Renal cortical epithelial cell (primary cell): ENCODE results near the gene AP1S3. TPM values are rescaled to one million over a fixed set of nuclear protein-coding genes. Genes with fewer than 3 reads are reported as not detected.
A peak's percentile ranks its signal among the peaks of the same experiment; 100 is the strongest.

Experiments used
- DNase-seq: peaks from one replicate; pipeline ENCODE4 v3.0.0-alpha.2; 2011; ENCODE audit warnings: low read depth
- total RNA-seq: library from RNA; depleted of rRNA; stranded (reverse); fragments of >200 nt; gene quantifications from 2 replicates; pipeline ENCODE4 v1.2.3, GENCODE V29; 2014

AP1S3 gene
- total RNA-seq, 1 donor from 2014 or later: 48.0 TPM

DNA sequence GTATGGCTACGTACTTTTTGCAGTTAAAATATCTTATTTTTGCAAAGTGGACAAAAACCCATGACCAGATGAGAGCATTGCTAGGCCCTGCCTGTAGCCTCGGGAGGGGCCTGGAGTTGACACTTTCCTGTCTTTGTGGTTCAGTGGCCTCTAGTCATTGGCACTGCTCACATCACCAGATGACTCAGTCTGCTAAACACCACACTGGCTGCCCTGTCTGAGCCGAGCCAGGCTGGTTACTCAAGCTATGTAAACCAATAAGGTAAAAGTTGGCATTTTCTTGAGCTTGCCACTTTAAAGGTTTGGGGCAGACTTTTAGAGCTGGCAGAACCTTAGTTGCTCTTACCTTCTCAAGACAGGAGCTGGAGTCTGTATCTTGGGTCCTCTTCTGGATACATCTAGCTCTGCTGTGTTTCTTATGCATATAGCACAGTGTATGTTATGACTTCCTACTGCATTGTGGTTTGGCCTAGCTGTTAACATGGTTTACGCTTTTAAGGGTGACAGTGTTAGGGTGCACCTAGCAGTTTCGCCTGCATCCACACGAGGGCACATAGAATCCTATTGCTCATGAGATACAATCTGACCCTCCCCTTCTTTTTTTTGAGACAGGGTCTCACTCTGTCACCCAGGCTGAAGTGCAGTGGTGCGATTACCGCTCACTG, 76.4 kb downstream of the AP1S3 start:
- DNase-seq: peak; percentile 97

DNA sequence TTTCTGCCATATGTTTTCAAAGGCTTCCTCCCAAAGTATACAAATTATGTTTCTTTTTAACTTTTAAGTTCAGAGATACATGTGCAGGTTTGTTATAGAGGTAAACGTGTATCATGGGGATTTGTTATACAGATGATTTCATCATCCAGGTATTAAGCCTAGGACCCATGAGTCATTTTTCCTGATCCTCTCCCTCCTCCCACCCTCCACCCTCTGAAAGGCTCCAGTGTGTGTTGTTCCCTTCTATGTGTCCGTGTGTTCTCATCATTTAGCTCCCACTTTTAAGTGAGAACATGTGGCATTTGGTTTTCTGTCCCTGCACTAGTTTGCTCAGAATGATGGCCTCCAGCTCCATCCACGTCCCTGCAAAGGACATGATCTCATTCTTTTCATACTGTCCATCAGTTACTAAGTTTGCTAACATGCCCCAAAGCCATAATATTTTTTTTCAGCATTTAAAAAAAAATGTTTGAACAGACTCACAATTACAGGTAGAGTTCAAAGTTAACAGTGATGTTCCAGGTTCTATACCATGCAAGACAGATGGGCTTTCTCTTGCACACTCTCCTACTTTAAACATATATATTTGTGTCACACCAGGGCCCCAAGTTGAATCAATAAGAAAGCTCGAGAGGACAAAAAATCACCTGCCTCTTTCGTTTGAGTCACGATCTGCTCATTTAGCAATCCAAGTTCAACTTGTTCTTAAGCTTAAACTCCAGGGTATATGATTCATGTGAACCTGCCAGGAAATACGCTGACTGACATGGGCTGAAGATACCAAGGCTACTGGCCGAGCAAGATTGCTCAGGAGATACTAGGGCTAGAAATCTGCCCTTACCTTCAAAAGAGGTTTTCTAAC, 77.6 kb downstream of the AP1S3 start:
- peak; percentile 97 for DNase-seq

DNA sequence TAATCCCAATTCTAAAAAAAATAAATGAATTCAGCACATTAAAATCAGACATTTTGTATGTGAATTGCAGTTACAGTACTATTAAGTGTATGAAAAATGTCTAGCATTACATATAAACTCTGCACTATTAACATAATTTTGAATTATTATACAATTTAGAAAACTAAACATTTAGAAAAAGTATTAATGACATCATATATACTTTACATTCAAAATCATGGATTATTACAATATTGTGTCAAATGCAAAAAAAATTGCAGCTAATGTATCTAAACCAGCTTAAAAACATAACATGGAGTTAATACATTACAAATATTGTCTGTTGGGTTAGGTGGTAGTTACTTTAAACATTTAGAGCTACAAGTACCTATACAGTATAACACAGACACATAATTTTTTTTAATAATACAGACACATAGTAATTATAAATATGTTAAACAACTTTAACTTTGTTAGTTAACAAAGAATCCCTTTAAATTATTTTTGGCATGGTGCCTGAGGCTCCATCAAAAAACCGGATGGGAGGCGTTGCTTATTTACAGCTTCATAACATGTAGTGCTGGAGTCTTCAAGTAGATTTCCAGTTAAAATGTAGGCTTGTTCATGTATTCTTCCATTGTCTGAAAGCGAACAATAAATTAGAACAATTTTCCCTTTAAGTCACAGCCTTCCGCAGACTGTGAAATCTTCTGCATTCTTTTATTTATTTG, 79.1 kb downstream of the AP1S3 start:
- no peak for DNase-seq

DNA sequence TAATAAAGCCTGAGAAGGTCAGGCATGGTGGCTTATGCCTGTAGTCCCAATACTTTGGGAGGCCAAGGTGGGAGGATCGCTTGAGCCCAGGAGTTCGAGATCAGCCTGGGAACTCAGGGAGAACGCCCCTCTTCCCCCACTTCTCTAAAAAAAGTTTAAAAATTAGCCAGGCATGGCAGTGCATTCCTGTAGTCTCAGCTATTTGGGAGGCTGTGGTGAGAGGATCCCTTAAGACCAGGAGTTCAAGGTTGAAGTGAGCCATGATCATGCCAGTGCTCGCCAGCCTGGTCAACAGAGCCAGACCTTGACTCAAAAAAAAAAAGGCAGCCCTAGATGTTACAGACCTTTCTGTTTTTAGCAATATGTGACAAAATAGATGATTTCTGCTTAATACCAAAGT, 83.4 kb downstream of the AP1S3 start:
- DNase-seq: no peak

DNA sequence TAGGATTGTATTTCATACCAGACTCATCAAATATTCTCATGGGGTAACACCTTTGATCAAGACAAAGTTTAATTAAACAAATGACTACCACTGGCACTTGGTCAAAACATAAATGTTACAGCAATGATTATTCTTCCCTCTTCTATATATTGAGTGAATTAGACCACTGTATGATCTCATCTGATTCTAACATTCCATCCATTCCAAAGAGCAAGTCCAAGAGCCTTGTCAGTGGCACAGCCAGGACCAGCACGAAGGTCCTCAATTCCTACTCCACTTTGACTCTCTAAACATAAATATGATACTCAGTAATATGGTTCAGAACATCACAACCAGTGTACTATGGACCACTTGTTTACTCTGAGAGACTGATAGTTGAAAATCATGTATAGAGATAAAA, 86.4 kb downstream of the AP1S3 start:
- no peak for DNase-seq

DNA sequence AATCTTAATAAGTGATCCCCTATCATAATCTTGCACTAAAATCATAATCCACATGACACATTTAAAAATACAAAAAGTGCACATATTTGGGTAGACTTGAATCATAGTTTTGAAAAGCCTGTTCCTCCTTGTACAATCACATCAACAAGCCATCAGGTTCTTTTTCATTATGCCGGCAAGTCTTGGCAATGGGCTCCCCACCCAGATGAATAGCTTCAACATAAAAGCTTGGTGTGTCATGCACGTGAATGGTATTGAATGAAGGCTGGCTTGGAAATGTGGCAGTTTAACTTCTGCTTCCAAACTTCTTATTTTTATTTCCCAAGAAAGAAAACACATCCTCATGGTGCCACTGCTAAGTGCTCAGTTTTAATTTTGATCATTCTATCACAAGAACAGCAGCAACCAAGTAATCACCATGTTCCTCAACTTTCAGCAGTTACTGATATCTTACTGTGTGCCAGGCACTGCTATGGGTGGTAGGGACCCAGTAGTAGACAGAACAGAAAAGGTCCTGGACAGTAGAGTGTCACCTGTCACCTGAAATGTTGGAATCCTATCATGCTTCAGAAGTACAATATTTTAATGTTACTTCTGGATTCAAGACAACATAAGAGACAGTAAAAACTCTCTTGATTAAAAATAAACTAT, 89.9 kb downstream of the AP1S3 start:
- no peak for DNase-seq

DNA sequence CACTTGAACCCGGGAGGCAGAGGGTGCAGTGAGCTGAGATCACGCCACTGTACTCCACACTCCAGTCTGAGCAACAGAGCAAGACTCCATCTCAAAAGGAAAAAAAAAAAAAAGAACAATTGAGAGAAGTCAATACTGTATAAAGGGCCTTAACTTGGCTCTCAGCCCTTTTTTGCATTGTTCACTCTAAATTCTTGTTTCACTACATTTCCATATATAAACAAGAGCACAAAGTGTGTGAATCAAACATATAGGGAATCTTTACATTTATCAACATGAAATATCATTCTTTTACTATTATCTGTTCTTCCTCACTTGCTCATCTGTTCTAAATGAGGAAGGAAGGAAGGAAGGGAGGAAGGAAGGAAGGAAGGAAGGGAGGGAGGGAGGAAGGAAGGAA, 90.8 kb downstream of the AP1S3 start:
- DNase-seq: no peak

DNA sequence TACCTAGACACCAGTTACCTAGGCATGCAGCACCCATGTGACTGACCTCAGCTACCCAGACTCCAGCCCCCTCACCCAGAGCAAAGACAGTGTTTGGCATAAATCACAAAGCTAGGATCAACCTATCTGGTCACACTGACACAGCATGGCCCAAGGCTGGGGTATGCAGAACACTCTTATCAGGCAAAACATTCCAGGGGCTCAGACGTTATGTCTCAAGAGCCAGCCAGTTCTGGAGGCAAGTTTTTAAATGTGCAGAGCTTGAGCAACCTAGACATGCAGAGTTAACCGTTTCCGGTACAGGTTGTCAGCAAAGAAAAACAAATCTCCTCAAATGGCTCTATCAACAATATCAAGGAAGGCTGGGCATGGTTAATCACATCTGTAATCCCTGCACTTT, 92.8 kb downstream of the AP1S3 start:
- no peak for DNase-seq

DNA sequence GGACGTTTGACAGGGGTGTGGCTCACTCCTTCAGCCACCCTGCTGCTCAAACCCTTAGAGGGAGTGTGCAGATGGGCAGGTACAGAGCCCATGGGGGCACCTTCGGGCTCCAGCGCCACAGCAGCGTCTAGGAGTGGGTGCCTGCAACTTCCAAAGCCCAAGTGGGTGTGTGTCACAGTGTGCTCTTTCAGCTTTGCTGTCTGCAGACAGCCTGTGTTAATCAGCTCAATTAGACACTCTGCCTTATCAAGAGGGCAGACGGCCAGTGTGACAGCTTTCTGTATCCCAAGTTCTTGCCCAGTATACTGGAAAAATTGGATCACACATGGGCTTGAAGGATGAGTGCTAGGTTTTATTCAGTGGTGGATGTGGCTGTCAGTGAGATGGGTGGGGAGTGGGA, 96.7 kb downstream of the AP1S3 start:
- DNase-seq: no peak

DNA sequence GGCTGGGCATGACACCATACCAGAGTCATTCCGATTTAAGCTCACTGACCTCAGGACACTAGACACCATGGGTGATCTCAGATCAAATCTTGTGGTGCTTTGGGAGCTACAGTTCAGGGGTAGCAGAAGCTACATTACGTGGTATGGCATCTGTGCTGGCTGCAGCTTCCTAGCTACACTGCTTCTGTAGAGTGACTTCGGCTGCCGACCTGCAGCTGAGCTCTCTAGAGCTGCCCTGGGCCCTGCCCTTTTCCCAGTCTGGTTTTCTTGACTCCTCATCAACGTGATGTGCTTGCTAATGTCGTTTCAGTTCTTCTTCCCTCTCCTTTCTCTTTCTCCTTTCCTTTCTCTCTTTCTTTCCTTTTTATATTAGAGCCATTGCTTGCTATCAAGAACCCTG, 100.2 kb downstream of the AP1S3 start:
- no peak for DNase-seq

DNA sequence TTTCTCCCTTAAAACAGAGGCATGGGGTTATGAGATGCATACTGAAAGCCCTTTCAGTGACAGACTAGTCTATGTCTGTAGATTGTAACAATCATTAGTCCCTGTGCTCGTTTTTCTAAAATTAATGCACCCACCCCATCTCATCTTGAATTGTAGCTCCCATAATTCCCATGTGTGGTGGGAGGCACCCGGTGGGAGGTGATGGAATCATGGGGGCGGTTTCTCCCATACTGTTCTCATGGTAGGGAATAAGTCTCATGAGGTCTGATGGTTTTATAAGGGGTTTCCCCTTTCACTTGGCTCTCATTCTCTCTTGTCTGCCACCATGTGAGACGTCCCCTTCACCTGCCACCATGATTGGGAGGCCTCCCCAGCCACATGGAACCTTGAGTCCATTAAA, 100.9 kb downstream of the AP1S3 start:
- DNase-seq: no peak

DNA sequence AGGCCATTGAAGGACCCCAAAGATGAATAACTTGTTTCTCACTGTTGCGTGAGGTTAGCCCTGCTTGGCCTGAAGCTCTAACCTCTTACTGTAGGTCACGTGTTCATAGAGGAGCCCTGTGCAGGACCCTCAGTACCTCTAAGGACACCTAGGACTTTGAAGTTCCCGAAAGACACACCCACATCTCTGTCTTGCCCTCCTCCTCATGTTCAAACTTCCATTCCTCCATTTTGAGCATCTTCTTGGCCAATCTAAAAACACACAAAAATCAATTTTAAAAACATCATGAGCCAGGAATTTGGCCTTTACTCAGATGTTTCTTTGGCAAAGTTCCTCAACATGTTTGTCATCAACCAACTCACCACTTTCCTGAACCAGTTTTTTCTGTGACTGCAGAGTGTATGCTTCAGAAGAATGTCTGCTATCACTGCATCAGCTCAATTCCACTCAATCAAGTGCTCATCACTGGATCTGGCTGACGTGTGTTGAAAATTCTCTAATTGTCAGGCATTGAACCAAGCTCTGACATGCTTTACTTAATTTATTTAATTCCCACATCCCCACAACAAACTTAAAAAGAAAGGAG, 101.6 kb downstream of the AP1S3 start:
- peak; percentile 44 for DNase-seq

DNA sequence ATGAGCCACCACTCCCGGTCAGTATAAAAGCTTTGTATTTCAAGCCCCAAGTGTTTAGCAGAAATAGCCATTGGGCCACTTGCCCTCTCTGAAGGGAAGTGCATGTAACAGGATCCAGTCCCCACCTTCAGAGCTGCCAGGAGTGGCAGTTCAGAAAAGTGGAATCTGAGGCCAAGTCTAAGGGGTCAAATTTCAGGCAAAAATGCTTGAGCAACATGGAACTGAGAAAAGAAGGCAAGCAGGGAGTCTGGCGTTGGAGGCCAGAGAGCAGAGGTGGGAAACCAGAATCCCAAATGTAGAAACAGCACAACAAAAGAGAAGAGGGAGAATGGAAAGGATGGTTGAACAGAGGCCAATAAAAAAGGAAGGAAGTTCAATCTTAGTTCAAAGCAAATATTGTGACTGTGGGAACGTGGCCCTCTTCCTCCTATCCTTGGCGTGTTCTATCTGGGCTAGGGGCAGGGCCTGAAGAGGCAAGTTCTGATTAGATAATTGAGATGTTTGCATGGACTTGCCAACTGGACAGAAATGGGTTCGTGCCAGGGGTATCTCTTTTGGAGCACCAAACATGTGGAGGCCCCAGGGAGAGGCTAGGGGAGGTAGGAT, 102.2 kb downstream of the AP1S3 start:
- no peak for DNase-seq

DNA sequence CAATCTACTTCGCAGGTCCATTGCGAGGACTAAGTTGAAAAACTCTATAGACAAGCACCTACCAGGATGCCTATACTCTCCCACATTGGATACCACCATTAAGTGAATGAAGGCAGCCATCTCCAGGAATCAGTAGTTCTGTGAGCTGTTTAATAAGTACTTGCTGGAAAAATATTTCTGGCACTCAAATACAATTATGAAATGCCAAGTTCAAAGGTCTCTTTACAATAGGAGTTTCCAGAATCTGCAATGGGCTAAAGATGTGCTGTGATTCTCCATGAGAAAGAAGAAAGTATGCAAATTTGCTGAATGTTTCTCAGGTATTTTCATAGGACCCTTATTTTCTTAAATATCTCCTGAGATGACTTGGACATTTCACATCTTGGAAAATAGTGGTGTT, 103.0 kb downstream of the AP1S3 start:
- DNase-seq: no peak

DNA sequence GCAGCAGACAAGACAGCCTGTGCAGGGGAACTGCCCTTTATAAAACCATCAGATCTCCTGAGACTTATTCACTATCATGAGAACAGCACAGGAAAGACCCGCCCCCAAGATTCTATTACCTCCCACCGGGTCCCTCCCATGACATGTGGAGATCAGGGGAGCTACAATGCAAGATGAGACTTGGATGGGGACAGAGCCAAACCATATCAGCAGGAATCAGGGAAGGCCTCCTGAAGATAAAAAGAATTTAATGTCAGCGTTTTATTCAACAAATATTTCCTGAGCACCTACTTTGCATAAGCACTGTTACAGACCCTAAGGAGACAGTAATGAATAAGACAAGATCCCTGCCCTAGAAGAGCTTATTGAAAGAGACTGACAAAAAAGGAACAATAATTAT, 105.0 kb downstream of the AP1S3 start:
- DNase-seq: no peak

DNA sequence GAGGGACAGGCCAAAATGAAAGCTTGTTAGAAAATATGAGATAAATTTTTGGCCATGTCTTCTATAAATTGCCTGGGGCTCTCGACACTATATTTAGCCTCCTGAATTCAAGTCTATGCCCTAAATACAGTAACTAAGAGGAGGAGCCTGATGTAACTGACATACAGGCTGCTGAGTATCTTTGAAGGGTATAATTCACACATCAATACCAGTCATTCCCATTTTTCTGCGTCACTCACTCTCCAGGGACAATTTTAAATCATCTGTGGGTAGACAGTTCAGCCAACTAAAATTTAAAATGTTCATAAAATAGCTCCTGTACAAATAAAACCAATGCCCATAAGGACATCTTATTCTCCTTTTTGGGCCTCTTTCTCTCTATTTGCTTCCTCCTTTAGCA, 105.9 kb downstream of the AP1S3 start:
- DNase-seq: no peak

DNA sequence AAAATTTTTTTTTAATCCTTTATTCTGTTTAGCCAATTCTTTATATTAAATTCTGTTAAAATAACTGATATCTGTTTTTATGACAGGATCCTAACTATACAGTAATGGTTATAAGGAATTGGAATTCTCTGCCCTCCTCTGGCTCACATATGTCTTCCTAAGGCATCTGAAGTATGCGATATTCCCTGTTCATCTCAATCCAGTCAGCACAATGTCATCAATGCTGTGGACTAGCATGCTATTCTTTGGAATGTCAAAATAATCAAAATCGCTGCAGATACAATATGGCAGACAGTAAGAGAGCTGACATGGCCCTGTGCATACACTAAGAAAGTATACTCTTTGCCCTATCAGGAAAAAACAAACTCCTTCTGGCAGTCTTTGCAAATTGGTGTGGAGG, 107.6 kb downstream of the AP1S3 start:
- no peak for DNase-seq

DNA sequence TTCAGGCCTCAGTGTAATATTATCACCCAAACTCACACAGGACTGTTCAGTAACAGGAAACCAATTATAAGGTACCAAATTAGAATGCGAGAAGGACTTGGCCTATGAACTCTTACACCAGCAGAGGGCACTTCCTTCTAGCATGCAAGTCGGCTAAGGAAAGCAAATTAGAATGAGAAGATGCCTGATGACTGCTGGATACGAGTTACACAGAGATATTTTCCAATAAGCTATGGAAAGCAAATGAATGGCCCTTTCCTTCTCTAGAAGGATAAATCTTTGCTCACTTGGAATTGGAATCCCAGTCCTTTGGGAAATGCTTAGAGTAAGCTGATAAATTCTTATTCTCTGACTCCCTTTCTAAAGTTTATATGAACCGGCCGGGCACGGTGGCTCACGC, 109.8 kb downstream of the AP1S3 start:
- DNase-seq: peak; percentile 88

DNA sequence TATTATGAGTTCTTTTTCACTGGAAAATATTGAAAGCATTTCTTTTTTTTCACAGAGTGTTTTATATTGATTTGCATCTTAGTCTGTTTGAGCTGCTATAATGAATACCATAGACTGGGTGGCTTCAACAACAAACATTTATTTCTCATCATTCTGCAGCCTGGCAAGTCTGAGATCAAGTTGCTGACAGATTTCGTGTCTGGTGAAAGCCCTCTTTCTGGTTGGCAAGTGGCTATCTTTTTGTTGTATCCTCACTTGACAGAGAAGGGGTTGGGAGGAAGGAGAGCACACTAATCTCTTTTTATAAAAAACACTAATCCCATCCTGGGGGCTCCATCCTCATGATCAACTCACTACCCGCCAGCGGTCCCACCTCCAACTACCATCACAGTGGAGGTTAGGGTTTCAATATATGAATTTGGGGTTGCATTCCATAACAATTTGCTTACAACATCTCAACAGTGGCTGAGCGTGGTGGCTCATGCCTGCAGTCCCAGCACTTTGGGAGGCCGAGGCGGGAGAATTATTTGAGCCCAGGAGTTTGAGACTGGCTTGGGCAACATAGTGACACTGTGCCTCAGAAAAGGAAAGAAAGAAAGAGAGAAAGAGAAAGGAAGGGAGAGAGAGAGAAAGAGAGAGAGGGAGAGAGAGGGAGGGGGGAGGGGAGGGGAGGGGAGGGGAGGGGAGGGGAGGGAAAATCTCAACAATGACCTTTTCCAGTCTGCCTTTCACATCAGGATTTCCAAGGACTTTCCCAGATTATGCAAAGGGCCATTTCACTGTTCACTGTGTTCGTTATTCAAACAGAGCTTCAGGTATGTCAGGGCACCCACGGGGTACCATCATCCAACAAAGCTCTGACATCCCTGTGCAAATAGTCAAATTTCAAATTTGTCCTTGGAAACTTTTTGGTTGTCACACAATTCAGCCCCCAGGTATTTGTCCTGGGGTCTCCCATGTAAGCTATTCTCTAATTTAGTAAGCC, 111.1 kb downstream of the AP1S3 start:
- DNase-seq: no peak

DNA sequence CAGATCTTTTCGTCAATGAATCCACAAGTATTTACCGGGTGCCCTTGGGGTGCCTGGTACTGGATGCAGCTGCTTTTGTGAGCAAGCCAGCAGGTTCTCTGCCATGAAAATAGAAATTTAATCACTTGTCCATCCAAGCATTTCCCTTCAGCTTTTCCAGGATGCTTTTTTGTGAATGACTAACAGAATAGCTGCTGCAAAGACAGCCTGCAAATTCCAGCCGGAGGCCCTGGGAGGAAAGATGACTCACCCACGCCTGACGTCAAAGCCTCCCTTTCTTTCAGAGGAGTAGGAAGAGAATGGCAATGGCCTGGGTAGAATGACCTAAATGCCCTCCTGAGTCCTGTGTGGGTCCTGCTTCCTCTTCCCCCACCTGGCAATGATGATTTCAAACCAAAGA, 111.9 kb downstream of the AP1S3 start:
- DNase-seq: peak; percentile 99
